Subcutaneous abdominal adipose tissue (tissue), 5 donors: ENCODE data around the gene KIF5B.
"Not testable (repeated sequence)": the region's sequence is repeated elsewhere in the genome, so short reads cannot be mapped to it uniquely, and the experiment has no call there.

Source experiments
- H3K27ac ChIP-seq: one replicate; pipeline ENCODE4 v1.7.0; 2013; ENCODE audit warnings: low read depth, mild to moderate bottlenecking, inconsistent platforms, low read length, moderate library complexity
- H3K27me3 ChIP-seq, 5 donors: one replicate each; pipeline ENCODE4 v1.7.0; 2013; ENCODE audit warnings: low read length in 5 of 5, inconsistent platforms in 1 of 5; ENCODE audit not compliant: control insufficient read depth in 5 of 5, insufficient read depth in 4 of 5
- H3K36me3 ChIP-seq, 5 donors: one replicate each; pipeline ENCODE4 v1.7.0; 2013; ENCODE audit warnings: low read length in 5 of 5; ENCODE audit not compliant: control insufficient read depth in 5 of 5, insufficient read depth in 5 of 5
- H3K4me1 ChIP-seq, 5 donors: one replicate each; pipeline ENCODE4 v1.7.0; 2013; ENCODE audit warnings: low read length in 5 of 5, mild to moderate bottlenecking in 3 of 5, moderate library complexity in 1 of 5; ENCODE audit not compliant: control insufficient read depth in 5 of 5, insufficient read depth in 5 of 5
- H3K4me3 ChIP-seq, 5 donors: one replicate each; pipeline ENCODE4 v1.7.0; 2013; ENCODE audit warnings: low read length in 5 of 5, low read depth in 1 of 5
- H3K9ac ChIP-seq, 5 donors: one replicate each; pipeline ENCODE4 v1.7.0; 2013; ENCODE audit warnings: low read length in 5 of 5, mild to moderate bottlenecking in 4 of 5, moderate library complexity in 3 of 5
- H3K9me3 ChIP-seq, 5 donors: one replicate each; pipeline ENCODE4 v1.7.0; 2013; ENCODE audit warnings: low read length in 5 of 5; ENCODE audit not compliant: control insufficient read depth in 5 of 5
- donor health status: healthy.
- donor health status: healthy.
- donor health status: healthy.
- donor health status: healthy.
- donor health status: healthy.

The KIF5B gene

DNA sequence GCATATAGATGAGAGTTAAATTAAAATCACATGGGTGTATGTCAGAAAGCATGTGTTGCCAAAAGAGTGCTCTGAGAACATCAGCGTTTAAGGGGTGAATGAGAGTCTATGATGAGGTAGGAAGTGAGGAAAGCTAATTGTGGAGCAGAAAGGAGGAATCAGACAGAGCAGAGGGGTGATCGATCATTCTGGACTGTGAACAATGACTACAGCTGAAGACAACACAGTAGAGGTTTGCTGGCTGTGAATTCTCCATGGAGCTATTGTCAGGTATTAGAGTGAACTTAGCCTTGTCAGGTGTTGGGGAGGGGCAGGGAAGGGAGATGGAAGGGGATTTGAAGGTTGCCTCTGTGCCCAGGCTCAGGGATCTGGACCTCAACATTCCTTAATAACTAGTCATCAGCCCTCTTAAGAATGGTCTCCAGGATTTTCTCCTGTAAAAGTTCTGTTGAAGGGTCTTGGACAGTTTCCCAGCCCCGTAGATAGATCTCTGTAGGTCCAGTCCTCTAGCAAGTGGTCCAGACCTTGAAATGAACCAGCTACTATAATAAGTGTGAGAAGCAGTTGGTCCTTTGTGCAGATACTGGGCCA is 57.1 kb downstream of the KIF5B start:
- H3K4me3 ChIP-seq = no peak overlapping the region
- H3K36me3 ChIP-seq = no peaks in the 10 kb centered on the region
- H3K9me3 ChIP-seq = no peaks in the 10 kb centered on the region
- H3K4me1 ChIP-seq = peaks cover 0 to 12% (median 7%) of the 10 kb centered on the region in 5 donors
- no peaks in the 10 kb centered on the region for H3K27me3 ChIP-seq
- H3K27ac ChIP-seq = no peak overlapping the region
- H3K9ac ChIP-seq = no peak overlapping the region

DNA sequence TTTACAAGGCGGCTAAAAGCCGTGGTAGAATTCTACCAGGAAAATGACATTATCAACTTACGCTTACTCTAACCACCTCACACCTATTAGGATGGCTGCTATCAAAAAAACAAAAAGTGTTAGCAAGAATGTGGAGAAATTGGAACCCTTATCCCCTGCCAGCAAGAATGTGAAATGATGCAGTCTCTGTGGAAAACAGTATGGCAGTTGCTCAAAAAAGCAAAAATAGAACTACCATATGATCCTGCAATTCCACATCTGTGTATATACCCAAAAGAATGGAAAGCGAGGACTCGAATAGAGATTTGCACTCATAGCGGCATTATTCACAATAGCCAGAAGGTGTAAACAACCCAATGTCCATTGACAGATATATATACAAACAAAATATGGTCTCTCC is 61.3 kb downstream of the KIF5B start:
- no peaks in the 10 kb centered on the region for H3K36me3 ChIP-seq
- H3K9ac ChIP-seq = no peak overlapping the region
- H3K27me3 ChIP-seq = no peaks in the 10 kb centered on the region
- no peak overlapping the region for H3K27ac ChIP-seq
- H3K9me3 ChIP-seq = no peaks in the 10 kb centered on the region
- H3K4me1 ChIP-seq = no peaks in the 10 kb centered on the region
- H3K4me3 ChIP-seq = no peak overlapping the region

DNA sequence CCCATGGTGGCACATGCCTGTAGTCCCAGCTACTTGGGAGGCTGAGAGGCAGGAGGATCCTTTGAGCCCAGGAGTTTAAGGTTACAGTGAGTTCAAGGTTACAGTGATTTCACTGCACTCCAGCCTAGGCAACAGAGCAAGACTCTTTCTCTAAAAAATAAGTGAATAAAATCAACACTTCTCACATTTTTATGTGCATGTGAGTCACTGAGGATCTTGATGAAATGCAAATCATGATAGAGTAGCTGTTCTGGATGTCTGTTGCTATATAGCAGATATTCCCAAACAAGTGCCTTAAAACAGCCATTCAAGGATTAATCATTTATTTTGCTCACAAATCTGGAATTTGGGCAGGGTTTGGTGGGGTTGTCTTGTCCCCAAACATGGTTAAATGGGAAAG is 65.3 kb downstream of the KIF5B start:
- Histone ChIP-seq H3K36me3 (no peaks in the 10 kb centered on the region), H3K27me3 (no peaks in the 10 kb centered on the region), H3K4me3 (no peak overlapping the region), H3K9me3 (no peaks in the 10 kb centered on the region), H3K4me1 (no peaks in the 10 kb centered on the region), H3K9ac (no peak overlapping the region), H3K27ac (no peak overlapping the region)

DNA sequence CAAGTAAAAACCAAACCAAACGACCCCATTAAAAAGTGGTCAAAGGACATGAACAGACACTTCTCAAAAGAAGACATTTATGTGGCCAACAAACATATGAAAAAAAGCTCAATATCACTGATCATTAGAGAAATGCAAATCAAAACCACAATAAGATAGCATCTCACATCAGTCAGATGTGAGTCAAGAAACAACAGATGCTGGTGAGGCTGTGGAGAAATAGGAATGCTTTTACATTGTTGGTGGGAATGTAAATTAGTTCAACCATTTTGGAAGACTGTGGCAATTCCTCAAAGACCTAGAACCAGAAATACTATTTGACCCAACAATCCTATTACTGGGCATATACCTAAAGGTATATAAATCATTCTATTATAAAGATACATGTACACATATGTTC is 68.4 kb downstream of the KIF5B start:
- not testable (repeated sequence) for H3K27me3 ChIP-seq, H3K9me3 ChIP-seq

DNA sequence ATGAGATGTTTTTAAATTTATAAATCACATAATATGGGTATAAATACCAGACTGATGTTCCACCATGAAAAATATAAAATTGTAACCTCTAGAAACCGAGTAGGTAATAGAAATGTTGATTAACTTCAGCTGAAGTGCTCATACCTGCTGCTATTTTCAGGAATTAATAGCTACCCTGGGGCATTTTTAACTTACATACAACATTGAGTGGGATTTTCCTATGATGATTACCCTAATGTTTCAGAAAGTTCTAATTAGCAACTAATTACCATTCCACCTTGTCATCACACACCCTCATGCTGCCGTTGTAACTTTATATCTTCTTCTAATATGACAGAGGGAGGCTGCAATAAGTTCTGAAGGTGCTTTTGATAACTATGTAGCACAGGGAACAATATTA is 74.1 kb downstream of the KIF5B start:
- Histone ChIP-seq H3K4me1 (peaks cover 0 to 9% (median 0%) of the 10 kb centered on the region in 5 donors), H3K4me3 (no peak overlapping the region), H3K9me3 (peaks cover 0 to 3% (median 0%) of the 10 kb centered on the region in 5 donors), H3K27me3 (no peaks in the 10 kb centered on the region), H3K27ac (no peak overlapping the region), H3K9ac (no peak overlapping the region), H3K36me3 (no peaks in the 10 kb centered on the region)

More for the DNA sequence above, 68.4 kb downstream of the KIF5B start:
- H3K4me1 ChIP-seq, H3K36me3 ChIP-seq, H3K4me3 ChIP-seq, H3K9ac ChIP-seq, H3K27ac ChIP-seq: not testable (repeated sequence)

DNA sequence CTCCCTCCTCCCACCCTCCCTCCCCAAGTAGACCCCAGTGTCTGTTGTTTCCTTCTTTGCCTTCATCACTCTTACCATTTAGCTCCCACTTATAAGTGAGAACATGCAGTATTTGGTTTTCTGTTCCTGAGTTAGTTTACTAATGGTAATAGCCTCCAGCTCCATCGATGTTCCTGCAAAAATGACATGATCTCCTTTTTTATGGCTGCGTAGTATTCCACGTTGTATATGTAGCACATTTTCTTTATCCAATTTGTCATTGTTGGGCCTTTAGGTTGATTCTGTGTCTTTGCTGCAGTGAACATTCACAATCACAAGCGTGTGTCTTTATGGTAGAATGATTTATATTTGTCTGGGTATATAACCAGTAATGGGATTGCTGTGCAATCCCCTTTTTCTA is 75.8 kb downstream of the KIF5B start:
- no peak overlapping the region for H3K9ac ChIP-seq
- no peak overlapping the region for H3K4me3 ChIP-seq

DNA sequence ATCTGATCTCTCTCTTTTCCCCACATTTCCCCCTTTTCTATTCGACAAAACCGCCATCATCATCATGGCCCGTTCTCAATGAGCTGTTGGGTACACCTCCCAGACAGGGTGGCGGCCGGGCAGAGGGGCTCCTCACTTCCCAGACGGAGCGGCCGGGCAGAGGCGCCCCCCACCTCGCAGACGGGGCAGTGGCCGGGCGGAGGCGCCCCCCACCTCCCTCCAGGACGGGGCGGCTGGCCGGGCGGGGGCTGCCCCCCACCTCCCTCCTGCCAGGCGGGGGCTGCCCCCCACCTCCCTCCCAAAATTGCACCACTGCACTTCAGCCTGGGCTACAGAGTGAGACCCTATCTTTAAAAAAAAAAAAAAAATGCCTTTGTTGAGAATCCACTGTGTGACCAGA is 77.2 kb downstream of the KIF5B start:
- not testable (repeated sequence) for H3K9ac ChIP-seq, H3K9me3 ChIP-seq, H3K4me3 ChIP-seq, H3K4me1 ChIP-seq, H3K27ac ChIP-seq, H3K27me3 ChIP-seq, H3K36me3 ChIP-seq

More for the DNA sequence above, 75.8 kb downstream of the KIF5B start:
- peaks cover 0 to 3% (median 0%) of the 10 kb centered on the region in 5 donors for H3K9me3 ChIP-seq
- H3K36me3 ChIP-seq = no peaks in the 10 kb centered on the region
- no peak overlapping the region for H3K27ac ChIP-seq
- H3K4me1 ChIP-seq = peaks cover 0 to 9% (median 0%) of the 10 kb centered on the region in 5 donors
- H3K27me3 ChIP-seq = no peaks in the 10 kb centered on the region

DNA sequence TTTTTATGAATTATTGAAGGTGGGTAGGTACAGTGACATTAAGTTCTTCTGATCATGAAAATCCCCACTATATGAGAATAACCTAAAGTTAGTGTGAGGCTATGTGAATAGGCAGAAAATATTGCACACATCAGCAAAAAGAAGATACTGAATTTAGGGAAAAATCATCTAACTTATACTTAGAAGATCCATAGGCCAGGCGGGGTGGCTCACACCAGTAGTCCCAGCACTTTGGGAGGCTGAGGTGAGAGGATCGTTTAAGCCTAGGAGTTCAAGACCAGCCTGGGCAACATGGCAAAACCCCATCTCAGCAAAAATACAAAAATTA is 78.1 kb downstream of the KIF5B start:
- H3K9ac ChIP-seq = no peak overlapping the region
- no peaks in the 10 kb centered on the region for H3K27me3 ChIP-seq
- no peaks in the 10 kb centered on the region for H3K36me3 ChIP-seq
- H3K4me3 ChIP-seq = no peak overlapping the region
- peaks cover 0 to 3% (median 0%) of the 10 kb centered on the region in 5 donors for H3K9me3 ChIP-seq
- H3K27ac ChIP-seq = no peak overlapping the region
- peaks cover 0 to 9% (median 0%) of the 10 kb centered on the region in 5 donors for H3K4me1 ChIP-seq

DNA sequence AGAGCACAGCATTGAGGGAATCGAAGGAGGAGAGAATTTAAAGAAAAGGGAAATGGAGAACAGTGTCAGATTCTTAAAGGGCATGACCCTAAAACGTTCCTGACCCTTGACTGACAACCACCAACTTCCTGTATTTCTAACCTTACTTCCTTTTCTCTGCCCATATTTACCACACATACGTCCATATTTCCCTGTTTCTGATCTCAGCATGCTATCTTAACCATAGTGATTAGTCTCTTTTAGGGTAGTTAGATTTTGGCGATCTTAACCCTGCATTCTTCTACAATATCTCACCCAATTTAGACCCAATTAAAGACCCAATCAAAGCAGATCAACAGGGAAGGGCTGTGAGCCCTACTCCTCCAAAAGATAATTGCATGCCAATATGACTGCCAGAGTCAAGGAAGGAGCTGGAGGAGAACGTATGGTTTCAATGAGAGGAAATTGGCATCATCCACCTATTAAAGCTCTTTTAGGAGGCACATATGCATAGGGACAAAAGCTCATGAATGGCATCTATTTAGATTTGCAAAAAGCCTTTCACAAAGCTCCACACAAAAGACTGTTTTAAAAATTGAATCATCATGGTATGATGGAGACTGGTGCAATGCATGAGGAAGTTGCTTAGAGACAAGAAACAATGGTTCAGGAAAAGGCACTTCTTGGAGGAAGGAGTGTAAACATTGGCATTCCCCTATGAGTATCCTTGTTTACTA is 78.6 kb downstream of the KIF5B start:
- Histone ChIP-seq H3K27ac (no peak overlapping the region), H3K36me3 (no peaks in the 10 kb centered on the region), H3K9ac (no peak overlapping the region), H3K4me1 (peaks cover 0 to 9% (median 0%) of the 10 kb centered on the region in 5 donors), H3K4me3 (no peak overlapping the region), H3K27me3 (no peaks in the 10 kb centered on the region), H3K9me3 (peaks cover 0 to 3% (median 0%) of the 10 kb centered on the region in 5 donors)

DNA sequence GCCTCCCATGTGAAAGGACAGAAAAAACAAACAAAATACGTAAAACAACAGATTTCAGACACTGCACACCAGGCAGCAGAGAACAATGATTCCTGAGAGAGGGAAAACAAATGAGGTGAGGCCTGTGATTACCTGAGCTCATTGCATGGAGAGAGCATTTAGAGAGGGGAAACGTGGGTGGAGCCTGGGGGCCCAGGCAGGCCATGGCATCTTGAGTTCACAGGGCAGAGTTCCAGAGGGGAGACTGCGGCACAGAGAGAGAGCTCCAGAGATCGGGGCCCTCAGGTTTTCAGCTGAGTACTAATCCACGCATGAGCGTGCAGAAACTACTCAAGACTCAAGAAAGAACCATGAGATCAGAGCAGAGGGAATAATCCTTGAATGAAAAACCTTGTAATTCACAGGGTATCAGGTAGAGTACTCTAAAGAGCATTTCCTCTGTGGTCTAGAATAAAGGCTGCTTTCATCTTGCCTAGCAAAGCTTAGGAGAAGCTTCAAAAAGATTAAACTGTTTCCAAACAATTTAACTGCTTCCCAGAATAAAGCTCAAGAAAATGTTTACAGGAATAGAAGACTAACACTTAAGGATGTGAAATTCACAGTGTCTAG is 81.0 kb downstream of the KIF5B start:
- H3K4me1 ChIP-seq = peaks cover 0 to 9% (median 0%) of the 10 kb centered on the region in 5 donors
- no peak overlapping the region for H3K9ac ChIP-seq
- H3K4me3 ChIP-seq = no peak overlapping the region
- no peaks in the 10 kb centered on the region for H3K9me3 ChIP-seq
- H3K27me3 ChIP-seq = no peaks in the 10 kb centered on the region
- H3K36me3 ChIP-seq = no peaks in the 10 kb centered on the region
- H3K27ac ChIP-seq = no peak overlapping the region
